Fibroblast of lung (primary cell): Measurements from ENCODE around the gene ANKAR.

ENCODE experiments used
- EZH2 ChIP-seq: IDR thresholded peaks from 2 replicates; pipeline ENCODE4 v1.5.1; 2012; ENCODE audit warnings: low read length, control low read depth, mild to moderate bottlenecking; ENCODE audit errors: missing control alignments
- TF ChIP-seq, protein P1 (sequence below), 2 donors: IDR thresholded peaks in 1 of 2; conservative IDR thresholded peaks in 1 of 2; 1 replicate in 1 of 2; 2 replicates in 1 of 2; pipeline ENCODE4 v1.5.1; 2011 to 2012; ENCODE audit warnings: low read length in 2 of 2, control low read depth in 1 of 2, inconsistent platforms in 1 of 2, low read depth in 1 of 2, mild to moderate bottlenecking in 1 of 2

DNA sequence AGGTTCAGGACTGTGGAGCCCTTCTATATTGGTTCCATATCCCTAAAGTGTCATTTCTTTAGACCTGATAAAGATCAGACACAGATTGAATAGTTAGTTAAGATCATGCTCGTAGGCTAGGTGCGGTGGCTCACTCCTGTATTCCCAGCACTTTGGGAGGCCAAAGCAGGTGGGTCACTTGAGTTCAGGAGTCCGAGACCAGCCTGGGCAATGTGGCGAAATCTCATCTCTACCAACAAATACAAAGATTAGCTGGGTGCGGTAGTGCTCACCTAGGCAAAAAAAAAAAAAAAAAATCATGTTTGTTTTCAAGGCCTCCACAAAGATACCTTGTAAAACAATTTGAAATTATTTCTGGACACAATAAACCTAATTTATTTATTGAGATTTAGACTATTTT lies 4.6 kb upstream of the ANKAR start:
- TF ChIP-seq, protein P1, sequence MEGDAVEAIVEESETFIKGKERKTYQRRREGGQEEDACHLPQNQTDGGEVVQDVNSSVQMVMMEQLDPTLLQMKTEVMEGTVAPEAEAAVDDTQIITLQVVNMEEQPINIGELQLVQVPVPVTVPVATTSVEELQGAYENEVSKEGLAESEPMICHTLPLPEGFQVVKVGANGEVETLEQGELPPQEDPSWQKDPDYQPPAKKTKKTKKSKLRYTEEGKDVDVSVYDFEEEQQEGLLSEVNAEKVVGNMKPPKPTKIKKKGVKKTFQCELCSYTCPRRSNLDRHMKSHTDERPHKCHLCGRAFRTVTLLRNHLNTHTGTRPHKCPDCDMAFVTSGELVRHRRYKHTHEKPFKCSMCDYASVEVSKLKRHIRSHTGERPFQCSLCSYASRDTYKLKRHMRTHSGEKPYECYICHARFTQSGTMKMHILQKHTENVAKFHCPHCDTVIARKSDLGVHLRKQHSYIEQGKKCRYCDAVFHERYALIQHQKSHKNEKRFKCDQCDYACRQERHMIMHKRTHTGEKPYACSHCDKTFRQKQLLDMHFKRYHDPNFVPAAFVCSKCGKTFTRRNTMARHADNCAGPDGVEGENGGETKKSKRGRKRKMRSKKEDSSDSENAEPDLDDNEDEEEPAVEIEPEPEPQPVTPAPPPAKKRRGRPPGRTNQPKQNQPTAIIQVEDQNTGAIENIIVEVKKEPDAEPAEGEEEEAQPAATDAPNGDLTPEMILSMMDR (conservative IDR thresholded peaks at IDR 0.05 in 1 of 2, IDR thresholded peaks at IDR 0.05 in 1 of 2; ENCODE audit: low read depth in 1 of 2, low read length in 2 of 2): no peak
- no peak for TF ChIP-seq EZH2
